Inflammatory macrophage treated with lipopolysaccharide for 1 hour (primary cell): ENCODE measurements around the gene DTX2.
"Not testable (repeated sequence)": the region's sequence is repeated elsewhere in the genome, so short reads cannot be mapped to it uniquely, and the experiment has no call there.

ENCODE experiments used
- DNase-seq, 2 donors: peaks; one replicate each; pipeline ENCODE4 v3.0.0-alpha.2; 2020 to 2022

Gene DTX2

GRCh38 chr7:76461464-76462101, at the start of gene DTX2:
Gene DTX2 (plus strand): TSS chr7:76461709. CDS start chr7:76480510, 18,801 bp downstream.
- not testable (repeated sequence) for DNase-seq

- no peak for DNase-seq
These were observed 49.3 kb upstream of the DTX2 start for GRCh38 chr7:76412249-76412648.

GRCh38 chr7:76417654-76418310, 43.7 kb upstream of the DTX2 start:
- DNase-seq: not testable (repeated sequence)

GRCh38 chr7:76421097-76421496, 40.4 kb upstream of the DTX2 start:
- DNase-seq: peak; percentile 18 to 84

- DNase-seq: no peak
These were observed 37.7 kb upstream of the DTX2 start for GRCh38 chr7:76423666-76424412.

GRCh38 chr7:76424413-76425111, 36.9 kb upstream of the DTX2 start, which contains the start of gene ZP3:
Gene ZP3 (plus strand): TSS chr7:76424950. CDS start chr7:76424965, 15 bp downstream.
- no peak for DNase-seq

- no peak for DNase-seq
These were observed 36.4 kb upstream of the DTX2 start for GRCh38 chr7:76425156-76425555.

- not testable (repeated sequence) for DNase-seq
These were observed 36.0 kb upstream of the DTX2 start for GRCh38 chr7:76425558-76425957.

GRCh38 chr7:76426246-76426645, 35.3 kb upstream of the DTX2 start:
- no peak for DNase-seq

- no peak for DNase-seq
These were observed 33.9 kb upstream of the DTX2 start for GRCh38 chr7:76427635-76428034.

- DNase-seq: no peak
These were observed 33.2 kb upstream of the DTX2 start for GRCh38 chr7:76428149-76428823.

- DNase-seq: peak; percentile 16 to 31
These were observed 32.4 kb upstream of the DTX2 start for GRCh38 chr7:76428868-76429805.

- DNase-seq: no peak
These were observed 31.3 kb upstream of the DTX2 start for GRCh38 chr7:76430211-76430610.

GRCh38 chr7:76430836-76431235, 30.7 kb upstream of the DTX2 start:
- DNase-seq: no peak

- DNase-seq: peak; percentile 76 to 92
These were observed 23.6 kb upstream of the DTX2 start for GRCh38 chr7:76437873-76438272.

- not testable (repeated sequence) for DNase-seq
These were observed 22.2 kb upstream of the DTX2 start for GRCh38 chr7:76439120-76439888.

GRCh38 chr7:76440404-76440803, 21.1 kb upstream of the DTX2 start:
- not testable (repeated sequence) for DNase-seq

- DNase-seq: not testable (repeated sequence)
These were observed 19.7 kb upstream of the DTX2 start for GRCh38 chr7:76441792-76442191.

GRCh38 chr7:76442664-76443446, 18.7 kb upstream of the DTX2 start:
- DNase-seq: not testable (repeated sequence)

- DNase-seq: not testable (repeated sequence)
These were observed 17.7 kb upstream of the DTX2 start for GRCh38 chr7:76443846-76444245.
